ENCODE data around the gene RBM47.

Gene RBM47

DNA sequence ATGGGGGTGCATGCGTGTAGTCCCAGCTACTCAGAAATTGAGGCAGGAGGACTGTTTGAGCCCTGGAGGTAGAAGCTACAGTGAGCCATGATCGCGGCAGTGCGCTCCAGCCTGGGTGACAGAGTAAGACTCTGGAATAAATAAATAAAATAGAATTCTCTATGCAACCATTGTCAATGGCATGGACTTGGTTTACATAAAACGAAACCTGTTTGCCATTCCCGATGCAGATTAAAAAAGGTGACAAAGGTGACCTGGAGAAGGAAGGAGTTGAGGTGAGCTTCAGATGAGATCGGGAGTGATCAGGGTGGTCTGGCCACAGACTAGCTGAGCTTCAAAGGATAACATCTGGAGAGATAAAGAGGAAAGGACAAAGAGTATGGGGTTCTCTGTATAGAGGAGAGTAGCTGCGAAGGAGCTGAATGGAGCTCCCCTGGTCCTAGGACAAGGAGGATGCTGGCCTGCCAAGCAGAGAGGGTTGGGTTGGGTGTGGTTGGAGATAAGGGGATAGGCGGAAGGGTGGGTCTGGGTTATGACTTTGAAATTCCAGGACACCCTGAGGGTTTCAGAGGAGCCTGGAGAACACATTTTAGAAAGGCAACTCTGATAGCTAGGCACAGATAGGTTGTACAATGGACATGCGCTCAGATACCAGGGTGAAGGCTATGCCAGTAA, 98.6 kb downstream of the RBM47 start:
- TF ChIP-seq, protein P1, sequence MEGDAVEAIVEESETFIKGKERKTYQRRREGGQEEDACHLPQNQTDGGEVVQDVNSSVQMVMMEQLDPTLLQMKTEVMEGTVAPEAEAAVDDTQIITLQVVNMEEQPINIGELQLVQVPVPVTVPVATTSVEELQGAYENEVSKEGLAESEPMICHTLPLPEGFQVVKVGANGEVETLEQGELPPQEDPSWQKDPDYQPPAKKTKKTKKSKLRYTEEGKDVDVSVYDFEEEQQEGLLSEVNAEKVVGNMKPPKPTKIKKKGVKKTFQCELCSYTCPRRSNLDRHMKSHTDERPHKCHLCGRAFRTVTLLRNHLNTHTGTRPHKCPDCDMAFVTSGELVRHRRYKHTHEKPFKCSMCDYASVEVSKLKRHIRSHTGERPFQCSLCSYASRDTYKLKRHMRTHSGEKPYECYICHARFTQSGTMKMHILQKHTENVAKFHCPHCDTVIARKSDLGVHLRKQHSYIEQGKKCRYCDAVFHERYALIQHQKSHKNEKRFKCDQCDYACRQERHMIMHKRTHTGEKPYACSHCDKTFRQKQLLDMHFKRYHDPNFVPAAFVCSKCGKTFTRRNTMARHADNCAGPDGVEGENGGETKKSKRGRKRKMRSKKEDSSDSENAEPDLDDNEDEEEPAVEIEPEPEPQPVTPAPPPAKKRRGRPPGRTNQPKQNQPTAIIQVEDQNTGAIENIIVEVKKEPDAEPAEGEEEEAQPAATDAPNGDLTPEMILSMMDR (IDR thresholded peaks at IDR 0.05; ENCODE audit: low read depth, low read length) = no peak

DNA sequence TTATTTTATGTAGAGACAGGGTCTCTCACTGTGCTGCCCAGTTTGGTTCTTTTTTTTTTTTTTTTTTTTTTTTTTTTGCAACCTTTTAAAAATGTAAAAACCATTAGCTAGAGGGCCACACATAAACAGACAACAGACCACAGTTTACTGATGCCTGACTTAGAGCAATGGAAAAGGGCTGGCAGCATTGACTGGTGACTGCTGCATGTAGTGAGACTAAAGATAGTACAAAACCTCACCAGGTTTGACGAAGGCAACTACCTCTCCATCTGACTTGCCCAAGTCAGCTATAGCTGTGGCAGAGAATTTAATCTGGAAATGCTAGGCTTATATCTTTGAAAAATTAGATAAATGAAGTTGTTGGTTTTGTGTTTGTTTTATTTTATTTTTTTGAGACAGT, 102.9 kb downstream of the RBM47 start:
- H3K27me3 ChIP-seq (ENCODE audit: insufficient read depth, low read depth, severe bottlenecking) = no peaks in the 10 kb centered on the region
- H3K9me3 ChIP-seq (ENCODE audit: severe bottlenecking) = no peaks in the 10 kb centered on the region
- H3K4me3 ChIP-seq (ENCODE audit: low read depth, low read length) = no peak overlapping the region
- TF ChIP-seq, protein P1 (IDR thresholded peaks at IDR 0.05; ENCODE audit: low read depth, low read length) = no peak
- no peak for DNase-seq
- H3K36me3 ChIP-seq = no peaks in the 10 kb centered on the region
- no peak overlapping the region for H3K27ac ChIP-seq

More for the DNA sequence above, 98.6 kb downstream of the RBM47 start:
- Histone ChIP-seq H3K27ac (no peak overlapping the region), H3K27me3 (ENCODE audit: insufficient read depth, low read depth, severe bottlenecking) (no peaks in the 10 kb centered on the region), H3K9me3 (ENCODE audit: severe bottlenecking) (no peaks in the 10 kb centered on the region), H3K4me3 (ENCODE audit: low read depth, low read length) (no peak overlapping the region), H3K36me3 (no peaks in the 10 kb centered on the region)
- DNase-seq = no peak

DNA sequence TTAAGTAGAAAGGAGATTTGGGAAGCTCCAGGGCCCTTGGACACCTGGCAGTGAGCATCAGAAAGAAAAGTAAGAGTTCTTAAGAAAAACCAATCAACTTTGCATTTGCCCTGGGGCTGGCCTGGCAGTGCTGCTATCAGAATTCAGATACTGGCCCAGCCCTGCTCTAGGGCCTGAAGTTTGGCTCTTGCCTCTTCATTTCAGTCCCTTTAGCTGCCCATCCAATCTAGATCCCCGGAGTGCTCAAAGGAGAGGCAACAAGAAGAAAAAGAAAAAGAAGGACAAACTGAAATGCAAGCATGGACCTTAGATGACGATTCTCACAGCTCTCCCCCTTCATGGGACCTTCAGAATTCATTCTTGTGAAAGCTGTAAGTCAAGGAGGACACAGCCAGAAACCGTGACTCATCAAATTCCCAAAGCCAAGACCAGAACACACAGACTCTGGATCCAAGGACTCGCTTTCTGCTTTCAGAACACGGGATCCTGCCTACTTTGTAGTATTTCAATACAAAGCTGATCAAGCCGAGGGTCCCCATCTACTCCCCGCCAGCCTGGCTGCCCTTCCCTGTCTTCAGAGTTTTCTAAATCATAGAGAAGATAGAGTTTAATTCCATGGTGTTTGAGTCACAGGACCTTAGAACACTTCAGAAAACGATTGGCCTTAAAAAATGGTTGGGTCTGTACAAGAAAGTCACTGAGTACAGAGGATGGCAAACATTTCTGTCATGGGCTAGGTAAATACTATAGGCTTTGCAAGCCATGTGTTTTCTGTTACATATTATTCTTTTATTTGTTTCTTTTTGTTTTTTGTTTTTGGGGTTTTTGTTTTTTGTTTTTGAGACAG, 103.7 kb downstream of the RBM47 start:
- H3K27ac ChIP-seq = no peak overlapping the region
- no peaks in the 10 kb centered on the region for H3K9me3 ChIP-seq (ENCODE audit: severe bottlenecking)
- H3K27me3 ChIP-seq (ENCODE audit: insufficient read depth, low read depth, severe bottlenecking) = no peaks in the 10 kb centered on the region
- TF ChIP-seq, protein P1 (IDR thresholded peaks at IDR 0.05; ENCODE audit: low read depth, low read length) = no peak
- H3K36me3 ChIP-seq = no peaks in the 10 kb centered on the region
- no peak overlapping the region for H3K4me3 ChIP-seq (ENCODE audit: low read depth, low read length)
- DNase-seq = no peak

DNA sequence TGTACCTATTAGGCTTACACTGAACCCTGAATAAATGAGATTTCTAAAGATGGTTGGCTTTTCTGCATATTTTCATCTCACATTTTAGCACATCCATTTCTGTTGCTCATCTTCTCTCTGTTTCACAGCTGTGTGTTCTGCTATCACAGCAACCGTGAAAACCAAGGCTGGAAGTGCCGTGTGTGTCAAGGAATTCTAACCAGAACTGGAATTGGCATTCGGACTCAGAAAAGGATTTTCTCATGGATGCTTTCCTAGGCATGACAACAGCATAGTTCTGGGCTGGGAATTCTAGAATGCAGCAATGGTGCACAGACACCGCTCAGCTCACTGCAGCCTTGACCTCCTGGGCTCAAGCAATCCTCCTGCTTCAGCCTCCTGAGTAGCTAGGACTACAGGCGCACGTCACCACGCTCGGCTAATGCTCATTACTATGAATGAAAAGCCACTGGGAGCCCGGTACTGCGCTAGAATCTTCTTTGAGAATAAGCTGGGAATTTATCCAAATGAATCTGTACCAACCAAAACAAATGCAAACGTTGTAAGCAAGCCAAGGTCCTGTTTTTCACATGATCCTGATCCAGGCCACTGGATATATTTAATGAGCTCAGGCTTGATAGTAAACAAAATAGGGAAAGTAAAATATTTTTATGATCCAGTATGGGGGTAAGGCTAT, 105.2 kb downstream of the RBM47 start:
- Histone ChIP-seq H3K27ac (no peak overlapping the region), H3K36me3 (no peaks in the 10 kb centered on the region), H3K27me3 (ENCODE audit: insufficient read depth, low read depth, severe bottlenecking) (no peaks in the 10 kb centered on the region), H3K4me3 (ENCODE audit: low read depth, low read length) (no peak overlapping the region), H3K9me3 (ENCODE audit: severe bottlenecking) (no peaks in the 10 kb centered on the region)
- DNase-seq = no peak
- TF ChIP-seq, protein P1 (IDR thresholded peaks at IDR 0.05; ENCODE audit: low read depth, low read length) = no peak

DNA sequence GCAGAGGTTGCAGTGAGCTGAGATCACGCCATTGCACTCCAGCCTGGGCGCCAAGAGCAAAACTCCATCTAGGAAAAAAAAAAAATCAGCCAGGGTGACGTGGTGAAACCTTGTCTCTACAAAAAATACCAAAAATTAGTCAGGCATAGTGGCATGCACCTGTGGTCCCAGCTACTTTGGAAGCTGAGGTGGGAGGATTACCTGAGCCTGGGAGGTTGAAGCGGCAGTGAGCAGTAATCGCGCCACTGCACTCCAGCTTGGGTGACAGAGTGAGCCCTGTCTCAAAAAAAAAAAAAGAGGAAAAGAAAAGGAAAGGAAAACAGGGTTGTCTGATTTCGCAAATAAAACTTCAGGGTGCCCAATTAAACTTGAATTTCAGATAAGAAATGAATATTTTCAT, 106.1 kb downstream of the RBM47 start:
- no peaks in the 10 kb centered on the region for H3K36me3 ChIP-seq
- H3K27me3 ChIP-seq (ENCODE audit: insufficient read depth, low read depth, severe bottlenecking) = no peaks in the 10 kb centered on the region
- TF ChIP-seq, protein P1 (IDR thresholded peaks at IDR 0.05; ENCODE audit: low read depth, low read length) = no peak
- DNase-seq = no peak
- no peak overlapping the region for H3K4me3 ChIP-seq (ENCODE audit: low read depth, low read length)
- H3K27ac ChIP-seq = no peak overlapping the region
- no peaks in the 10 kb centered on the region for H3K9me3 ChIP-seq (ENCODE audit: severe bottlenecking)

Data from WERI-Rb-1 (cell line).